C4-2B (cell line): ENCODE data around the gene UQCR10.

Experiments
- H3K27ac ChIP-seq: fragments of 450-650 bp; 2 replicates; pipeline ENCODE4 v1.5.1; 2017
- ZFX ChIP-seq: fragments of 450-650 bp; IDR thresholded peaks from 2 replicates; pipeline ENCODE4 v1.6.1; 2017
- TF ChIP-seq, protein P1 (sequence below): fragments of 450-650 bp; conservative IDR thresholded peaks from 2 replicates; pipeline ENCODE4 v1.5.1; 2017; ENCODE audit warnings: mild to moderate bottlenecking

UQCR10 gene

GRCh38 chr22:29782061-29782845 is 15.1 kb downstream of the UQCR10 start:
- no peak overlapping the region for H3K27ac ChIP-seq
- TF ChIP-seq, protein P1, sequence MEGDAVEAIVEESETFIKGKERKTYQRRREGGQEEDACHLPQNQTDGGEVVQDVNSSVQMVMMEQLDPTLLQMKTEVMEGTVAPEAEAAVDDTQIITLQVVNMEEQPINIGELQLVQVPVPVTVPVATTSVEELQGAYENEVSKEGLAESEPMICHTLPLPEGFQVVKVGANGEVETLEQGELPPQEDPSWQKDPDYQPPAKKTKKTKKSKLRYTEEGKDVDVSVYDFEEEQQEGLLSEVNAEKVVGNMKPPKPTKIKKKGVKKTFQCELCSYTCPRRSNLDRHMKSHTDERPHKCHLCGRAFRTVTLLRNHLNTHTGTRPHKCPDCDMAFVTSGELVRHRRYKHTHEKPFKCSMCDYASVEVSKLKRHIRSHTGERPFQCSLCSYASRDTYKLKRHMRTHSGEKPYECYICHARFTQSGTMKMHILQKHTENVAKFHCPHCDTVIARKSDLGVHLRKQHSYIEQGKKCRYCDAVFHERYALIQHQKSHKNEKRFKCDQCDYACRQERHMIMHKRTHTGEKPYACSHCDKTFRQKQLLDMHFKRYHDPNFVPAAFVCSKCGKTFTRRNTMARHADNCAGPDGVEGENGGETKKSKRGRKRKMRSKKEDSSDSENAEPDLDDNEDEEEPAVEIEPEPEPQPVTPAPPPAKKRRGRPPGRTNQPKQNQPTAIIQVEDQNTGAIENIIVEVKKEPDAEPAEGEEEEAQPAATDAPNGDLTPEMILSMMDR: no peak
- TF ChIP-seq ZFX: no peak

DNA sequence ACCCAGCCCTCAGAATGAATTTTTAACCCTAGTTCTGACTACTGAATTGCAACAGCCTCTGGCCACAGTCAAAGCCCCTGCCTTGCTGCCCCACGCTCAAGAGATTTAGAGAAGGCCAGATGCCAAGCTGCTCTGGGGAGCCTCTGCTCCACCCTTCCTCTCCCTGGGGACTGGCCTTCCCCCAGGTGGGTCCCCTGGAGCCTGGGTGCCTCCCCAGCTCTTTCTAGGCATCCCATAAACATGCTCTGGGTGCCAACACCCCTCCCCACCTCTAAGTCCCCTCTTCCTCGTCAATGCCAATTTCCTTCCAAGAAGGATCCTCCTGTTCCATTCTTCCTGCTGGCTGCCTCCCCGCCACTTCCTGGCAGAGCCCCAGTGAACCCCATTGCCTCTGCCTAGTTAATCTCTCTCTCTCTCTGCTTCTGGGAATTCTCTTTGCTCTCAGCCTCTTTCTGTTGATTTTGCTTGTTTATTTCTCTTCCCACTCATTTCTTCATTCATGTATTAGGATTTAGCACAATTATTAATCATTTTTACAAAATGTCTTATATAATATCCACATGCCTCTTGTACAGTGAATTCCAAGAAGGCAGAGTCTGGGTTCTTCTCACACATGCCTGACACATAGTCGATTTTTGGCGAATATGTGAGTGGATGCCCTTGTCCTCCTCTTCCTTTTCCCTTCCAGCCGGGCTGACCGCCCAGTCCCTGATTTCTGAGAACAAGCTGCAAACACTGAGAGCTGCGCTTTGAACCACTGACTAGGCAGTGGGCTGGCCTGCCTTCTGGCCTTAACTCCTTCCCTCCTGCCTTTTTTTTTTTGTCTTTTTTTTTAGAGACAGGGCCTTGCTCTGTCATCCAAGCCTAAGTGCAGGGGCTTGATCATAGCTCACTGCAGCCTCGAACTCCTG is 17.5 kb downstream of the UQCR10 start:
- H3K27ac ChIP-seq: no peak overlapping the region
- TF ChIP-seq ZFX: no peak
- TF ChIP-seq, protein P1: no peak

- TF ChIP-seq, protein P1: no peak
- TF ChIP-seq ZFX: no peak
- no peak overlapping the region for H3K27ac ChIP-seq
Measured at GRCh38 chr22:29786031-29786430, 18.9 kb downstream of the UQCR10 start.

- no peak overlapping the region for H3K27ac ChIP-seq
Measured at GRCh38 chr22:29787371-29787980, 20.3 kb downstream of the UQCR10 start.

GRCh38 chr22:29788339-29789279 is 21.4 kb downstream of the UQCR10 start:
- TF ChIP-seq, protein P1: no peak
- TF ChIP-seq ZFX: no peak
- H3K27ac ChIP-seq: no peak overlapping the region

More at GRCh38 chr22:29787371-29787980, 20.3 kb downstream of the UQCR10 start:
- TF ChIP-seq ZFX: no peak
- TF ChIP-seq, protein P1: no peak

GRCh38 chr22:29790061-29790460 is 22.9 kb downstream of the UQCR10 start:
- TF ChIP-seq, protein P1: no peak
- no peak for TF ChIP-seq ZFX
- H3K27ac ChIP-seq: no peak overlapping the region
